Measurements from ENCODE around the gene AOC3. TPM values are rescaled to one million over a fixed set of nuclear protein-coding genes. Genes with fewer than 3 reads are reported as not detected.

AOC3 gene
- total and polyA plus RNA-seq, 2 of the 13 experiments (the other 11 are each of a cell fraction or from before 2014, with no cell fraction given) = 8.7 to 51.7 TPM

DNA sequence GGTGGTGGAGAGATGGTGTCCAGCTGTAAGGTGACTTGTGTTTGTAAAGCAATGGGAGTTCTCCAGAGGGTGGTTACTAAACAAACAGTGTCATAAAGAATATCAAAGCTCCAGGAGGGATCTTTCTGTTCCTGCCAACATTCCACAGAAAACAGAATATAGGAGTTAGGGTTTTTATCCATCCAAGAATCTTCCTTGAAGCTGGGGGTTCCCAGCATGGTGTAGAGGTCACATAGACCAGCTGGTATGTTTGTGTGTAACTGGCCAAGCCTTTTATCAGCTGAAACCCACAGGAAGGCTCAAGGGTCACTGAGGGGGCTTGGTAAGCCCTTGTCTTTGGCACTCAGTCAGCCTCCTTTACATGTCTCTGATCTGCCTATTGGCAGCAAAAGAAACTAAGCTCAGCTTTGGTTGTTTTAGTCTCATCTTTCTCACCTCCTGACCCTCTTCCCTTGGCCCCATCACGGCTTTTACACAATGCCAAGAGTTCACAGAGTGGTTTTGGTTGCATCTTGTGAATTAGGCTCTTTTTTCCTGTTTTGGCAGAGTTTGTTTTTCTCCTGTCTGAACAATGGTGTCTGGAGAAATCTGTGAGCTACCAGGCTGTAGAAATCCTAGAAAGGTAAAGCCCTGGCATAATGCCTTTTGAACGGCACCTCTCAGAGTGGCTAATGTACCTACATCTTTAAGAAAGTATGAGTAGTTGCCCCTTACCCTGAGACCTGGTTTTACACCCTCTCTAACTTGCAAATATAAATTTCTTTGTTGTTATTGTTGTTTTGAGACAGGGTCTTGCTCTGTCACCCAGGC, 47.7 kb upstream of the AOC3 start (continued):
- TF ChIP-seq CSRNP1 (CRISPR knock-in tag; IDR thresholded peaks at IDR 0.05) (no peak), SALL1 (CRISPR knock-in tag; IDR thresholded peaks at IDR 0.05) (peak; percentile 69), ZNF512B (CRISPR knock-in tag; IDR thresholded peaks at IDR 0.05; ENCODE audit: borderline replicate concordance) (no peak), ZSCAN25 (CRISPR knock-in tag; IDR thresholded peaks at IDR 0.05) (no peak), RERE (CRISPR knock-in tag; IDR thresholded peaks at IDR 0.05; ENCODE audit: low read depth) (no peak), ZNF792 (CRISPR knock-in tag; IDR thresholded peaks at IDR 0.05) (no peak; the same call in 1 of the 2 replicates), HDAC6 (IDR thresholded peaks at IDR 0.05; ENCODE audit: low read depth, low read length) (no peak), SMAD1 (CRISPR knock-in tag; IDR thresholded peaks at IDR 0.05; ENCODE audit: borderline replicate concordance, low read depth) (no peak), ZNF24 (IDR thresholded peaks at IDR 0.05) (no peak), LCORL (IDR thresholded peaks at IDR 0.05) (no peak), LCORL (CRISPR knock-in tag; IDR thresholded peaks at IDR 0.05) (no peak), ZNF879 (CRISPR knock-in tag; IDR thresholded peaks at IDR 0.05) (no peak), ZNF530 (CRISPR knock-in tag; IDR thresholded peaks at IDR 0.05; ENCODE audit: low read depth) (no peak), ZNF513 (CRISPR knock-in tag; conservative IDR thresholded peaks at IDR 0.05) (no peak), HNRNPUL1 (IDR thresholded peaks at IDR 0.05; ENCODE audit: low read depth, low read length) (no peak), SIX1 (CRISPR knock-in tag; IDR thresholded peaks at IDR 0.05; ENCODE audit: borderline replicate concordance) (peak; percentile 65; the same call in 1 of the 2 replicates), CENPX (CRISPR knock-in tag; IDR thresholded peaks at IDR 0.05) (no peak), FOXP1 (IDR thresholded peaks at IDR 0.05) (no peak), FOXP1 (CRISPR knock-in tag; IDR thresholded peaks at IDR 0.05) (no peak)

Measured in HepG2 (cell line).